Measurements from ENCODE around the gene BNIP3.
A peak's percentile ranks its signal among the peaks of the same experiment; 100 is the strongest.
"Not testable (repeated sequence)": the region's sequence is repeated elsewhere in the genome, so short reads cannot be mapped to it uniquely, and the experiment has no call there.

BNIP3 gene

DNA sequence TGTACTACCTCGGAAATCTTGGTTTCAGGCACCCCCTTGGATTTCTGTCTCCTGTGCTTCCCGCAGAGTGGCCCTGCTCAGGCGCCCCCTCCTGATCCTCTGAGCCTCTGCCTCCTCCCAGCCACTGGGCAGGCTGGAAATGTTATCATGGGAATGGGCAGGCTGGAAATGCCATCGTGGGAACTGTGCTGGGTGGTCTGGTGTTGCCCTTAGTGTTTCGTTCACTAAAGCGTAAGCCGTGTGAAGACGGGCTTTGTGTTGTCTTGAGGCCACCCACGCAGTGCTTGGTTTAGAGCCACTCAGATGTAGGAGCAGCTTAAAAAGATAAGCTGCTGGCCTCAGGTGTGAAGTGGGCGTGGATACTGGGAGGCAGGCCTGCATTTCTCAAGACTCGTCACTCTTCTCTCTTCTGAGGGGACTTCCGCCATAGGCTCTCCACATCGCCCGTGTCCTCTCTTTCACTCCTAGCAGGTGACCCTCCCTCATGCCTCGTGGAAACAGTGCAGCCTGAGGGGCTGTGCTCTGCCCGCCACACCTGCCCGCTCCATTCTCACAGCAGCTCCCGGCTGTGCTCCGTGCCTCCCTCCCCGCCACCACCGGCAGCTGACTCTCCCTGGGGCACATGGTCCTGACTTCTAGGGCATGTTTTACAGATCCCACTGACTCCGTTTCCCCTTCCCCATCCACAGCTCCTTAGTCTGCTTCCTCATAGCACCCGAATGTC lies 52.4 kb downstream of the BNIP3 start:
- no peak for DNase-seq (ENCODE audit: low read depth)

DNA sequence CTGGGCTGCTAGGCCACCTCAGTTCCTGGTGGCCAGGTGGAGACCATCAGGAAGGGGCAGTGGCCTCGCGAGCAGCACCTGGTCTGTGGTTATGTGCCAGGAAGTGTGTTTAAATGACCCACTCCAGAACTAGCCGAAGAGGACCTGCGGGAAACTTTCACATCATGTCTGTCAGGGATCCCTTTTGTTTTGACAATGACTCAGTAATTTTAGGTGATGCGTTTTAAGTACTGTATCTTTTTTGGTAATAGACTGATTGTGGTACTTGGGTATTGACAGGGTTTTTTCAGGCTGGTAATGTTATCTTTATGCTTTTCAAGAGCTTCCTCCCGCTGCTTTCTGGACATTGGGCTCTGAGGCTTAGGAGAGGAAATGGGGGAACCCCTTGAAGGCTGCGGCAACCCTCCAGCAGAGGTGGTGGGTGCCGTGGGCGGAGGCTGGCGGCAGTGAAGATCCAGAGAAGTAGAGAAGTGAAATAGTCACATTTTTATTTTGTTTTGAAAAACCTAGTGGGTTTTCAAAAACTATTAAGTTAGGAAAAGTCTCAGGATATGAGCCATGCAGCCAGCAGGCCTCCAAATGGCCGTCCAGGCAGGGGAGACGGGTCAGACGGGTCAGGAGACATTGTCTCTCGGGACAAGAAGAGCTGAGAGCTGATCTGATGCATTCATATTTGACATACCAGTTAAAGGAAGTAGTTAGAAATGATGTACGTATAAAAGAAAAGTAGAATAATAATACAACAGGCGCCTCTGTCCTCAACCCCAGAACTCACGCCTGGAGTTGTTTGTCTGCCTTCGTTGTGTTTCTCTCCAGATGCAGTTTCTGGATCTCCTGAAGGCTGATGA lies 53.3 kb downstream of the BNIP3 start:
- DNase-seq (ENCODE audit: low read depth) = peak; percentile 34

GRCh38 chr10:131926743-131927595 lies 54.8 kb downstream of the BNIP3 start:
- no peak for DNase-seq (ENCODE audit: low read depth)

GRCh38 chr10:131926253-131926652 lies 55.5 kb downstream of the BNIP3 start:
- DNase-seq (ENCODE audit: low read depth) = no peak

DNA sequence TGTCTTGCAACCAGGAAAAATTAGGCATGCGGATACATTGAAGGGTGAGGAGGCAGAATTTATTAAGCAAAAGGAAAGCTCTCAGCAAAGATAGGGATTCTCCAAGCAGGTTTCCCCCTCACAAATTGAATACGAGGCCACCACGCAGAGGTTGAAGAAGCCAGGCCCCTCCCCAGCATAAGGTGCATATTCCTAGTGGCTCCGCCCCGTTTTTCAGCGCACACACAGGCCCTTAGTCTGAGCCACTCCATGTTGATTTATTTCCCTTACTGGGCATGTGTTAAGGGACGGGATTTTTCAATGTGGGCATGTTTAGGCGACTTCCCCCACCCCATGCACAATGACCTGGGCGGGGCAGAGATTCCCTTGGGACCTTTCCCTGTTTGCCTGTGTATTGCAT lies 56.0 kb downstream of the BNIP3 start:
- DNase-seq (ENCODE audit: low read depth) = no peak

- DNase-seq (ENCODE audit: low read depth) = no peak
Measured at GRCh38 chr10:131925011-131925649, 56.6 kb downstream of the BNIP3 start.

DNA sequence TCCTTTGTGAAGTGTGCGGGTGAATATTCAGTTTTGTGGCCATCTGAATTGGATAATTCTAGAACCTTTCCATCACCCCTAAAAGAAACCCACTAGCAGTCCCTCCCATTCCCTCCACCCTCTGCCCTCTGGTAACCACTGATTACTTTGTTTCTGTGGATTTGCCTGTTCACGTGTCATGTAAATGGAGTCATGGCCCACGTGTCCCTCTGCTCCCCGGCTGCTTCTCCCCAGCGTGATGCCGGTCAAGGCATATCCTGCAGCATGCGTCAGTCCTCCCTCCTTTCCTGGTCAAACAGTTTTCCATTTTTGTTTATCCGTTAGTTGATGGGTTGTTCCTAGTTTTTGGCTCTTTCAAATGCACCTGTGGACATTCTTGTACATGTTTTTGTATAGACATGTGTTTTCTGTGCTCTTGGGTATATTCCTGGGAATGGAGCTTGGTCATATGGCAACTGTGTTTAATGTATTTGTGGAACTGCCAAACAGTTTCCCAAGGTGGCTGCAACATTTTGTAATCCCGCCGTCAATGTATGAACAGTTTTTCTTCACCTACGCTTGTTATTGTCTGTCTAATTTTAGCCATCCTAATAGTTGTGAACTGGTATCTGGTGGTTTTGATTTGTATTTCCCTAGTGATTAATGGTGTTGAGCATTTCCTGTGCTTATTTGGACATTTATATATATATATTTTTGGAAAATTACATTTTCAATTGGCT lies 58.5 kb downstream of the BNIP3 start:
- no peak for DNase-seq (ENCODE audit: low read depth)

DNA sequence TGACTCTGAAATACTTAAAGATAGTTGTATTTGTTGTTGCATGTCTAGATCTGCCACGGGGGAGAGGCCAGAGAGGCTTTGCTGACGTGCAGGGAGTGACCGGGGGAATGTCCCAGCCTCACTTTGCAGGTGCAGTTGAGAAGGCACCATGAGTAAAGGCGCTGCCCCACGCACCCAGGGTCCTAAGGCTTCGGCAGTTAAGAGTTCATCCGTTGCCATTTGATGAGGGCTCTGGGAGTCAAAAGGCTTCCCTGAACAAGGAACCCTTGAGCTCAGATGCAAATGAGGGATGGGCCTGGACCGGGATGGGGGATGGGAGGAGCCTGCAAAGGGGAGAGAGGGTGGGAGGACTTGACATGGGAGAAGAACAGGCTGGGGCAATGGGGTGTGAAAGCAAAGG lies 60.5 kb downstream of the BNIP3 start:
- no peak for DNase-seq (ENCODE audit: low read depth)

DNA sequence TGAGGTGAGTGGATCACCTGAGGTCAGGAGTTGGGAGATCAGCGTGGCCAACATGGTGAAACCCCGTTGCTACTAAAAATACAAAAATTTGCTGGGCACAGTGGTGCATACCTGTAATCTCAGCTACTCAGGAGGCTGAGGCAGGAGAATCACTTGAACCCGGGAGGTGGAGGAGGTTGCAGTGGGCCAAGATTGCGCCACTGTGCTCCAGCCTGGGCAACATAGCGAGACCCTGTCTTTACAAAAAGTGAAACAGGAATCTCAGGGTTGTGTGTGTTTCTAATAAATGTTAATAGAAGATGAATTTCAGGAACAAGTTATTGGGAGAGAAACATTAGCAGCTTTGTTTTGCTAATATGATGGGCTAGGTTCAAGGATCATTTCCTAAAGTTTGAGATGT lies 61.0 kb downstream of the BNIP3 start:
- no peak for DNase-seq (ENCODE audit: low read depth)

GRCh38 chr10:131920151-131920550 lies 61.6 kb downstream of the BNIP3 start:
- no peak for DNase-seq (ENCODE audit: low read depth)

DNA sequence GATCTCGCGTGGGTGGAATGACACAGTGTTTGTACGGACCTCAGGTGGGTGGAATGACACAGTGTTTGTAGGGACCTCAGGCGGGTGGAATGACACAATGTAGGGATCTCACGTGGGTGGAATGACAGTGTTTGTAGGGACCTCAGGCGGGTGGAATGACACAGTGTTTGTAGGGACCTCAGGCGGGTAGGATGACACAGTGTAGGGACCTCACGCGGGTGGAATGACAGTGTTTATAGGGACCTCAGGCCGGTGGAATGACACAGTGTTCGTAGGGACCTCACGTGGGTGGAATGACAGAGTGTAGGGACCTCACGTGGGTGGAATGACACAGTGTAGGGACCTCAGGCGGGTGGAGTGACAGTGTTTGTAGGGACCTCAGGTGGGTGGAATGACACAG lies 62.3 kb downstream of the BNIP3 start:
- not testable (repeated sequence) for DNase-seq (ENCODE audit: low read depth)
